Astrocyte of the spinal cord (primary cell): Measurements from ENCODE around the gene MCM8.
A peak's percentile ranks its signal among the peaks of the same experiment; 100 is the strongest.

ENCODE experiments used
- DNase-seq: peaks from one replicate; pipeline ENCODE4 v3.0.0; 2011; ENCODE audit warnings: low read depth, low spot score
- H3K4me3 ChIP-seq: 2 replicates; pipeline ENCODE4 v1.5.1; 2011; ENCODE audit warnings: low read depth, mild to moderate bottlenecking, low read length, moderate library complexity
- in situ Hi-C: cut with HindIII; loops from 2 replicates; pipeline ENCODE4 v1.10.0; 2017; ENCODE audit warnings: low sequenced_read_pairs
- TF ChIP-seq, protein P1 (sequence below): IDR thresholded peaks from 2 replicates; pipeline ENCODE4 v1.5.1; 2012; ENCODE audit warnings: low read depth, mild to moderate bottlenecking, low read length, inconsistent platforms

Gene MCM8

DNA sequence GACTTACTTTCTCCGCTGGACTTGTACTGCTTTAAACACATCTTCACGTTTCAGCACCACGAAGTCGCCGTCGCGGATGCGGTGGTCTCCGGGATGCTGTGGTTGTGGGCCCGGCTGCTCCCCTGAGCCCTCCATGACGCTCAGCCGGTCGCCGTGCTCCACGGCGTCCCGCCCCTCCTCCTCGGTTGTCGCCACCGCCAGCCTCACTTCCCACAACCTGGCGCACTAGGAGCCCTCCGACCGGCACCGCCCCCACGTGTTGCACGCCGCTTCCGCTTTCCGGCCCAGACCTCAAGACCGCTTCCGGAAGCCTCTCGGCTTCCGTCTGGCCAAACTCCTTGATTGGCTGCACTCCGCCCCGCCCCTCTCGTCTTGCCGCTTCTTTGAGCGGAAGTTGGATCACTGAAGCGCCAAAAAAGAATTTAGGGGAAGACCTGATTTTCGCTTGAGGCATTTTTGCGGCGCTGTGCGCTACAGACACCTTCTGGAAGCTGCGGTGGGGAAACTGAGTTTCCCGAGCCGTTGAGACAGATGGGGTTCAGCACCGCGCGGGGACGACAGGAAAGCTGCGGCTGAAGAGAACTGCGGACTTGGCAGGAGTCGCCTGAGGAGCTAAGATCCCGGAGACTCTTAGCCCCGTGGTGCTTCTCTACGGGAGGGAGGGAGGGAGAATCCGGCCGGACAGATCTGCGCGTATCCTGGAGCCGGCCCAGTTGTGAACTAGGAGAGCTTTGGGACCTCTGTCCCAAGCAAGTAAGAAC lies at the start of gene MCM8, which contains the start of gene TRMT6:
TSS of gene MCM8 (plus strand) at position 382 of the 761 bp plus-strand sequence. CDS start 1,364 bp downstream, outside the sequence.
TSS of gene TRMT6 (minus strand) at position 263 of the 761 bp plus-strand sequence. CDS start at position 135, 128 bp downstream.
- DNase-seq = peak; percentile 97
- H3K4me3 ChIP-seq = peak within 1 kb of the TSS; percentile 88
- TF ChIP-seq, protein P1, sequence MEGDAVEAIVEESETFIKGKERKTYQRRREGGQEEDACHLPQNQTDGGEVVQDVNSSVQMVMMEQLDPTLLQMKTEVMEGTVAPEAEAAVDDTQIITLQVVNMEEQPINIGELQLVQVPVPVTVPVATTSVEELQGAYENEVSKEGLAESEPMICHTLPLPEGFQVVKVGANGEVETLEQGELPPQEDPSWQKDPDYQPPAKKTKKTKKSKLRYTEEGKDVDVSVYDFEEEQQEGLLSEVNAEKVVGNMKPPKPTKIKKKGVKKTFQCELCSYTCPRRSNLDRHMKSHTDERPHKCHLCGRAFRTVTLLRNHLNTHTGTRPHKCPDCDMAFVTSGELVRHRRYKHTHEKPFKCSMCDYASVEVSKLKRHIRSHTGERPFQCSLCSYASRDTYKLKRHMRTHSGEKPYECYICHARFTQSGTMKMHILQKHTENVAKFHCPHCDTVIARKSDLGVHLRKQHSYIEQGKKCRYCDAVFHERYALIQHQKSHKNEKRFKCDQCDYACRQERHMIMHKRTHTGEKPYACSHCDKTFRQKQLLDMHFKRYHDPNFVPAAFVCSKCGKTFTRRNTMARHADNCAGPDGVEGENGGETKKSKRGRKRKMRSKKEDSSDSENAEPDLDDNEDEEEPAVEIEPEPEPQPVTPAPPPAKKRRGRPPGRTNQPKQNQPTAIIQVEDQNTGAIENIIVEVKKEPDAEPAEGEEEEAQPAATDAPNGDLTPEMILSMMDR = no peak
- in situ Hi-C loops = no loop called here

GRCh38 chr20:5900908-5901307 lies 49.5 kb upstream of the MCM8 start:
- H3K4me3 ChIP-seq = no peak overlapping the region

GRCh38 chr20:5908981-5909380 lies 41.5 kb upstream of the MCM8 start:
- in situ Hi-C loops = no loop called here
- no peak overlapping the region for H3K4me3 ChIP-seq
- no peak for DNase-seq
- TF ChIP-seq, protein P1 = no peak

More at GRCh38 chr20:5900908-5901307, 49.5 kb upstream of the MCM8 start:
- in situ Hi-C loops = no loop called here
- TF ChIP-seq, protein P1 = no peak
- no peak for DNase-seq

- TF ChIP-seq, protein P1 = no peak
- in situ Hi-C loops = no loop called here
- H3K4me3 ChIP-seq = no peak overlapping the region
- DNase-seq = no peak
Measured at GRCh38 chr20:5910186-5910585, 40.3 kb upstream of the MCM8 start.

GRCh38 chr20:5913166-5913565 lies 37.3 kb upstream of the MCM8 start:
- DNase-seq = no peak
- in situ Hi-C loops = no loop called here
- H3K4me3 ChIP-seq = no peak overlapping the region
- TF ChIP-seq, protein P1 = no peak

GRCh38 chr20:5914859-5915258 lies 35.6 kb upstream of the MCM8 start:
- TF ChIP-seq, protein P1 = no peak
- H3K4me3 ChIP-seq = no peak overlapping the region
- no peak for DNase-seq
- in situ Hi-C loops = no loop called here
